ENCODE data around the gene NOD2. TPM values are rescaled to one million over a fixed set of nuclear protein-coding genes. Genes with fewer than 3 reads are reported as not detected.

Gene NOD2
- total RNA-seq, 1 experiment from 2014 or later = not detected

- DNase-seq (ENCODE audit: low read depth) = no peak
Measured at GRCh38 chr16:50669741-50670140, 23.7 kb upstream of the NOD2 start.

- no peak for DNase-seq (ENCODE audit: low read depth)
Measured at GRCh38 chr16:50670476-50670875, 22.9 kb upstream of the NOD2 start.

DNA sequence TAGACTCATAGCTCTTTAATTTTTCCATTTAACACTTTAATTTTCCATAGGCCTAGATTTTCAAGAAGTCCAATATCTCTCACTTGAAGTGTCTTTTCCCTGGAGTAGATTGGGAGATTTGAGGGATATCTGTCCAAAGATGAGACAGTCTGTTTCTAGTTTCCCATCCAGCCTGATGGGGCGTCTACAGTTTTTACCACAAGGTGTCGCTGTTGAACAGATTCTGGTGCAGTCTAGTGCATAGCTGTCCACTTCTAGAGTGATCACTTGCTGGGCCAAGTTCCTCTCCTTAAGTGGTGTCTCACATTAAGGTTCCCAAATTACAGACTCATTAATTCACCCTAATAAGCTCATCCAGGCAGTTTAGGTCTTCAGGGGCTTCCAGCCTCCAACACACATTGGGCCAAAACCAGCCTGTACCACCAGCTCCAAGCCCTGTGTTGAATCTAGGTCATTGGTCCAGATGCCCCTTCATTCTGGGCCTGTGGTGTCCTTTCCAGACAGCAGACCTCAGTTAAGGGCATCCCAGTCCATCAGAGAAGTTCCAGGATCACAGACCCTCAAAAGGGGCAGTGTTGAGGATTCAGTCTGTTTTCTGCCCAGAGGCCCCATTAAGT lies 21.7 kb upstream of the NOD2 start:
- peak; percentile 35 for DNase-seq (ENCODE audit: low read depth)

DNA sequence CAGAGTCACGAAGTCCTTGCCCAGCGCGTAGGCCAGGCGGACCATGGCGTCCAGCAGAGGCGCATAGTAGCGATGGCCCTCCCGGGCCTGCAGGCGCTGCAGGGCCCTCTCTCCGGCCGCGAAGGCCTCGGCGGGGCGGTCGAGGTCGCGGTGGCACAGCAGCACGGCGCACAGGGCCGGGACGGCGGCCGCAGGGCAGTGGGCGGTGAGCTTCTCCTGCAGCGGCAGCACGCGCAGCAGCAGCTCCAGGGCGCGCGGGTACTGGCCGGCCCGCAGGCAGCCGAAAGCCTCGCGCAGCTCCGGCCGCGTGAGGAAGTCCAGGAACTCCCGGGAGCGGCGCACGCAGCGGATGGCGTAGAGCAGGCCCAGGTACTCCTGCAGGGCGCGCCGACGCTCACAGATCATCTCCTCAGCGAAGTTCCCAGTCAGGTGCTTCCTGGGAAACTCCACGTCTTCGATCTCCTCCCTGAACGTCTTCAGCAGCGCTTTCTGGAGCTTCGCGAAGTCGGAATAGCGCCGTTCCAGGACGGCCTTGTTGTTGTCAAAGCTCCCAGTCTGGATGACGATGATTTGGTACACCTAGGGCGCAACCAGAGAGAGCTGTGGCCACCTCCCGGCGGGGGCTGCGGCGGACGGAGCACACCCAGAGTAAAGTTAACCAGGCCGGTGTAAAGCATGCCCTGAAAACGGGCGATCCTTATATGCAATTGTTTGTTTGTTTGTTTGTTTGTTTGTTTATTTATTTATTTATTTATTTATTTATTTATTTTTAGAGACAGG lies 19.7 kb upstream of the NOD2 start:
- no peak for DNase-seq (ENCODE audit: low read depth)

DNA sequence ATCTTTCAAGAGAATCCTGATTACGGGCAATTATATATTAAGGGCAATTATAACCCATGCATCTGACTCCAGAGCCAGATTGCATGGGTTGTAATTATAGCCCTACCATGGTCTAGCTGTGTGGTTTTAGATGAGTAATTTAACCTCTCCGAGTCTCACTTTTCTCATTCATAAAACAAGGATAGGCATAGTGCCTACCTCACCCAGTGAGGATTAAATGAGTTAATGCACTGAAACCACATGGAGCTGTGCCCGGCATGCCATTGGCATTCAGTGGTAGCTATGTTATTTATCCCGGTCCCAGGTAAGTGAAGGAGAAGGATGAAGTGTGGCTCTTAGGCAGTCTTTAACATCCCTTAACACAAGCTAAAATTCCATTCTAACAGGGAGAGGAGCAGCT lies 18.6 kb upstream of the NOD2 start:
- no peak for DNase-seq (ENCODE audit: low read depth)

DNA sequence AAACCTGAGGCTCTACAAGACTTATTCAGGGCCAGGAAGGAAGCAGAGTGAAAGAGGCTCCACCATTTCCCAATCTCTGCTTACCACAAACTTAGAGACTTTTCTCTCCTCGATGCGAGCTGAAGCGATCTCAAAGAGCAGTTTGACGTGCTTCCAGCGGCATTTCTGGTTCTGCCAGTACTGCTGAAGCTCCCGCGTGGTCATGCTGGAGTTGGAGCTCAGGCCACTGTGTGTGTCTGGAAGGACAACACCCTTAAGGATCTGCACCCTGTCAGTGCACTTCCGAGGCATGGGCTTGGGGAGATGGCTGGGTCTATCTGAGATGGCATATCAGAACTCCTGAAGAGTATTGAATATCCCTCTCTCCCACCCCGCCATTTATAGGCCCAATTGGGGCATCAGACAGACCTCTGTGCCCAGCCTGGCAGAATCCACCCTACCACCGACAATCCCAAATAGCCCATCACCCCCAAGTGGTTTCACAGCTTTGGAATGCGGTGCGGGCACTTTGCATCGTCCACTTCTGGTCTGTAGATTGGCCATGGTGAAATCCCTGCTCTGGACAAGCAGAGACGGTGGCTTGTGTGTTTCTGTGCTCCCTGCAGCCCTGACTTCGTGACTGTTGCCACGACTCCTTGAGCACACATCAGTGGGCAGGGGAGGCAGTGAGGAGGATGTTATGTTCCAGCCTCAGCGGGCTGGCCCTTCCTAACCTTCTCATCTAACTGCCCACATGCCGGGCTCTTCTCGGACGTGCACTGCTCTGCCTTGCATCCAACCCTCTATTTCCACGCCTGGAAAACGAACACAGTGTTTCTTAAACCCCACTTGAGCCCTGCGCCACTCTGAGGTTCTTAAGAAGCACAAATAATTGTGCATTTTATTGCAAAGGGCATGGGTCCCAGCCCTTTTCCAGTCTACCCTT lies 17.5 kb upstream of the NOD2 start:
- no peak for DNase-seq (ENCODE audit: low read depth)

GRCh38 chr16:50676684-50677225 lies 16.7 kb upstream of the NOD2 start:
- DNase-seq (ENCODE audit: low read depth) = no peak

- no peak for DNase-seq (ENCODE audit: low read depth)
Measured at GRCh38 chr16:50677351-50677750, 16.1 kb upstream of the NOD2 start.

- DNase-seq (ENCODE audit: low read depth) = no peak
Measured at GRCh38 chr16:50678531-50678930, 14.9 kb upstream of the NOD2 start.

- DNase-seq (ENCODE audit: low read depth) = no peak
Measured at GRCh38 chr16:50679266-50679665, 14.1 kb upstream of the NOD2 start.

- DNase-seq (ENCODE audit: low read depth) = no peak
Measured at GRCh38 chr16:50679676-50680555, 13.5 kb upstream of the NOD2 start.

DNA sequence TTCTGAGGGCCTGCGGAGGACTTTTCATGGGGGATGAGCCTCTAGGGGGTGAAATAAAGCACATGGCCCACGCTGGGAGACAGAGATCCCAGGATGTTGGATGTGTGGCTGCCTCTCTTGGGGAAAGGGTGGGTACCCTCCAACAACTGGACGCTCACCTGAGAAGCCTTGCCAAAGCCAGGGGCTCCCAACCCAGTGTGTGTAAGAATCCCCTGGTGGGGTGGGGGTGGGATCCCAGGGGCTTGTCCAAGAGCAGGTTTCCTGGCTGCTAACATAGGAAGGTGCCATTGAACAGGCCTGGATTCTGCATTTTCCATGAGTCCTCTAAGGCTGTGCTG lies 12.9 kb upstream of the NOD2 start:
- DNase-seq (ENCODE audit: low read depth) = no peak

- DNase-seq (ENCODE audit: low read depth) = no peak
Measured at GRCh38 chr16:50681021-50681885, 12.2 kb upstream of the NOD2 start, which contains the start of gene SNX20. Gene SNX20, minus strand, starts transcription at chr16:50681312. Its CDS starts 3,786 bp downstream, at chr16:50677526.

DNA sequence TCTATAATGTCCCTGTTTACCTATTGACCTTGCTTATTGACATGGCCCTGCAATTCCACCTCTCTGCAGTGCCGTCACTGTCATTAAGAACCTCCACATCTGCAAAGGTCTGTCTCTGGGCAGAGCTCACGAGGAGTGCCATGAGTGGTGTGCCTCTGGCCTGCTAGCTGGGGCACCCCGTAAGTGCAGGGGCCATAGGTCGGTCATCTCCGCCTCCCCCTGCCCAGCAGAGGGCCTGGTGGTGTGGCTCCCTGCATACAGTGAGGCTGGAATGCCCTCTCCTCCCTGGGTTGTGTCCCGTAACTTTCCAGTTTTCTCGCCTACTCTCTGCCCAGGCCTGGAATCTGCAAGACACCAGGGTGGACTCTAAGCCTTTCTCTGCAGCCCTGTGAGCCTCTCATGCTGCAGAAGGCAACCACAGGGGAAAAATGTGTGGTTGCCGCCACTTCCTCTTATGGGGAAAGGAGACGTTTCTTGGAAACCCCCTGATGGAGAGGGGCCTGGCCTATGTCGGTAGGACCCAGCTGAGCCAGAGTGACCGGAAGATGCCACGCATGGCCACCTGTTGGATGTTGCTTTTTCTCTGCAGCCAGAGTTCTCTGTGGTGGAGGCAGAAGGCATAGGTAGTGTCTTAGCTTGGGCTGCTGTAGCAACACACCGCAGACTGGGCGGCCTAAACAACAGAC lies 9.6 kb upstream of the NOD2 start:
- DNase-seq (ENCODE audit: low read depth) = no peak

GRCh38 chr16:50684823-50685461 lies 8.5 kb upstream of the NOD2 start:
- no peak for DNase-seq (ENCODE audit: low read depth)

DNA sequence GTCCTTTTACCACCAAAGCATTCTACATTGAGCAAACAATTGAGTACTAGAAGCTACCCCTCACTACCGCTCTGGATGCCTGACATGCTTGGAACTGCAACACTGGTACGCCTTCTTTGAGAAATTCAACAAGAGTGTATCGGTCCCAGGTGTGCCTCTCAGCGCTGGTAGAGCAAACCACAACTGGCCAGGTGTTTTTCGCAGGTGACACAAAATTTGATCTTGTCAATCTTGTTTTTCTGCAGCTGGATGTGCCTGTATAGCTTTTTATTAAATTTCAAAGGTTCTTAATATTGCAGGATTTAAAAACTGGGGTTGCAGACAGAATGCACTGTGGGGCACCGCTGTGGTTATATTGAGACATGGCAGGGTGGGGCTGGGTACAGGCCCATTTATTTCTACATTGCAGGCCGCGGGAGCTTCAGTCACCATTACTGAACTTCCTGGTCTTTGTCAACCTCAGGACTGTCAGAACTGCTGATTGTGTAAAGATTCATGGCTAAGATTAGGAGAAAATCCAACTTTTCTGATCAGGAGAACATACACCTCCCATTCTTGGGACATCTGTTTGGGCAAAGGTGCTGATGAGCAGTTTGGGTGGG lies 7.8 kb upstream of the NOD2 start:
- DNase-seq (ENCODE audit: low read depth) = no peak

GRCh38 chr16:50688083-50688482 lies 5.3 kb upstream of the NOD2 start:
- DNase-seq (ENCODE audit: low read depth) = no peak

DNA sequence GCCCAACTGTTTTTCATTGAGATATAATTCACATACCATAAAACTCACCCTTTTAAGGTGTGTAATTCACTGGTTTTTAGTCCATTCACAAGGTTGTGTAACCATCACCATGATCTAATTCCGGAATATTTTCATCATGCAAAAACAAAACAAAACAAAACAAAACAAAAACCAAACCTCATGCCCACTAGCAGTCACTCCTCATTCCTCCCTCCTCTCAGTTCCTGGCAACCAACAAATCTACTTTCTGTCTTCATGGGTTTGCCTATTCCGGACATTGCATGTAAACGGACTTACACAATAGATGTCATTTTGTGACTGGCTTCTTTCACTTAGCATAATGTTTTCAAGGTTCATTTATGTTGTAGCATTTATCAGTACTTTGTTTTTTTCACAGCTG lies 4.5 kb upstream of the NOD2 start:
- DNase-seq (ENCODE audit: low read depth) = no peak

All from HT1080 (cell line).